Esophagus muscularis mucosa (tissue), 4 donors: Measurements from ENCODE around the gene ADRB2. TPM values are rescaled to one million over a fixed set of nuclear protein-coding genes. Genes with fewer than 3 reads are reported as not detected.

Source experiments
- DNase-seq: peaks from one replicate; pipeline ENCODE4 v3.0.0-alpha.2; 2017; ENCODE audit errors: extremely low spot score
- H3K27ac ChIP-seq, 4 donors: fragments of 200-600 bp; sonication (generic); replicated peaks in 1 of 4; 1 replicate in 3 of 4; 2 replicates in 1 of 4; pipeline ENCODE4 v1.5.1; 2016 to 2019; ENCODE audit warnings: mild to moderate bottlenecking in 1 of 4
- H3K27me3 ChIP-seq, 4 donors: fragments of 200-600 bp; sonication (generic); one replicate each; pipeline versions ENCODE4 v1.5.1 to v1.6.0; 2016 to 2019
- H3K36me3 ChIP-seq, 4 donors: fragments of 200-600 bp; sonication (generic); one replicate each; pipeline ENCODE4 v1.5.1; 2016 to 2019
- H3K4me1 ChIP-seq, 4 donors: fragments of 200-600 bp; sonication (generic); one replicate each; pipeline ENCODE4 v1.5.1; 2016 to 2019
- H3K4me3 ChIP-seq, 4 donors: fragments of 200-600 bp; sonication (generic); 1 replicate in 2 of 4; 2 replicates in 2 of 4; pipeline ENCODE4 v1.5.1; 2016 to 2019; ENCODE audit warnings: mild to moderate bottlenecking in 4 of 4, moderate library complexity in 1 of 4
- H3K9me3 ChIP-seq, 4 donors: fragments of 200-600 bp; sonication (generic); 1 replicate in 3 of 4; 2 replicates in 1 of 4; pipeline ENCODE4 v1.5.1; 2016 to 2019
- EP300 ChIP-seq: sonication (generic); formaldehyde crosslinking; IDR thresholded peaks from one replicate; pipeline ENCODE4 v1.6.1; 2017; ENCODE audit warnings: antibody characterized with exemption
- POLR2A ChIP-seq: fragments of 450-650 bp; IDR thresholded peaks from one replicate; pipeline ENCODE4 v1.6.1; 2017; ENCODE audit warnings: antibody characterized with exemption, moderate library complexity, mild to moderate bottlenecking, low read depth
- POLR2AphosphoS5 ChIP-seq, 2 donors: sonication (generic); formaldehyde crosslinking; IDR thresholded peaks; one replicate each; pipeline ENCODE4 v1.6.1; 2017; ENCODE audit warnings: antibody characterized with exemption in 2 of 2
- WGBS: methylation state at CpG from one replicate; pipeline ENCODE4 v1.1.5; 2018; 5-methylcytosine and 5-hydroxymethylcytosine counted together
- intact Hi-C: fragments of 100-400 bp; cut with DNase I; formaldehyde crosslinking; loops from one replicate; pipeline ENCODE4 v1.15.1; 2023
- total RNA-seq, 4 donors: library from RNA; depleted of rRNA; stranded (reverse); fragments of >200 nt; gene quantifications; one replicate each; pipeline versions ENCODE4 v1.1.0 to v1.2.1, GENCODE V29; 2016
- TF ChIP-seq, protein P1 (sequence below), 3 experiments: fragments of 200-600 bp in 2 of 3; fragments of 450-650 bp in 1 of 3; sonication (generic) in 2 of 3; IDR thresholded peaks; one replicate each; pipeline ENCODE4 v1.5.1; 2017 to 2019; ENCODE audit warnings: antibody characterized with exemption in 3 of 3, mild to moderate bottlenecking in 2 of 3, moderate library complexity in 1 of 3

The ADRB2 gene
- total RNA-seq, 4 donors from 2014 or later, result 4.2 to 6.1 (median 4.9) TPM

DNA sequence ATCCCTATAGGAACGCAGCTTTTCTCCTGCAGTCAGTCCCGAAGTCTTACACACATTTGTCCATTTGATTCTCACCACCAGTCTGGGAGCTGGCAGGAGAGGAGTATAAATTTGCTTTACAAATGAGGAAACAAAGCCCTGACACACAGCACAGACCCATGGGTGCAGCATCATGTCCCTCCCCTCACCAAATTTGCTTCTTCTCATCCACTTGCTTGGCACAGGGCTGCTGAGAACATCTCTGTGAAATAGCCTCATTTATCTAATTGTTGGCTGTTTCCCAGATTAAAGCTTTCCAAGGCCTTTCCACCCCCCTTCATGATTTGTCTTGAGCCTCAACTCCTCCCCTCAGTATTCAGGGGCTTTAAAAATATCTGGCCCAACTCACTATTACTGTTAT lies 11.3 kb upstream of the ADRB2 start:
- TF ChIP-seq POLR2A, result no peak
- TF ChIP-seq EP300, result no peak
- TF ChIP-seq POLR2AphosphoS5 (IDR thresholded peaks at IDR 0.05), result no peak
- TF ChIP-seq, protein P1, sequence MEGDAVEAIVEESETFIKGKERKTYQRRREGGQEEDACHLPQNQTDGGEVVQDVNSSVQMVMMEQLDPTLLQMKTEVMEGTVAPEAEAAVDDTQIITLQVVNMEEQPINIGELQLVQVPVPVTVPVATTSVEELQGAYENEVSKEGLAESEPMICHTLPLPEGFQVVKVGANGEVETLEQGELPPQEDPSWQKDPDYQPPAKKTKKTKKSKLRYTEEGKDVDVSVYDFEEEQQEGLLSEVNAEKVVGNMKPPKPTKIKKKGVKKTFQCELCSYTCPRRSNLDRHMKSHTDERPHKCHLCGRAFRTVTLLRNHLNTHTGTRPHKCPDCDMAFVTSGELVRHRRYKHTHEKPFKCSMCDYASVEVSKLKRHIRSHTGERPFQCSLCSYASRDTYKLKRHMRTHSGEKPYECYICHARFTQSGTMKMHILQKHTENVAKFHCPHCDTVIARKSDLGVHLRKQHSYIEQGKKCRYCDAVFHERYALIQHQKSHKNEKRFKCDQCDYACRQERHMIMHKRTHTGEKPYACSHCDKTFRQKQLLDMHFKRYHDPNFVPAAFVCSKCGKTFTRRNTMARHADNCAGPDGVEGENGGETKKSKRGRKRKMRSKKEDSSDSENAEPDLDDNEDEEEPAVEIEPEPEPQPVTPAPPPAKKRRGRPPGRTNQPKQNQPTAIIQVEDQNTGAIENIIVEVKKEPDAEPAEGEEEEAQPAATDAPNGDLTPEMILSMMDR (IDR thresholded peaks at IDR 0.05), result no peak
- Histone ChIP-seq H3K27ac (no peak overlapping the region), H3K27me3 (no peaks in the 10 kb centered on the region), H3K4me3 (no peak overlapping the region), H3K4me1 (peaks cover 0 to 5% (median 2%) of the 10 kb centered on the region in 4 donors), H3K9me3 (no peaks in the 10 kb centered on the region), H3K36me3 (no peaks in the 10 kb centered on the region)
- DNase-seq, result no peak
- 28% methylated on average over 2 of the region's 2 CpGs for WGBS
- intact Hi-C loops, result no loop called here

DNA sequence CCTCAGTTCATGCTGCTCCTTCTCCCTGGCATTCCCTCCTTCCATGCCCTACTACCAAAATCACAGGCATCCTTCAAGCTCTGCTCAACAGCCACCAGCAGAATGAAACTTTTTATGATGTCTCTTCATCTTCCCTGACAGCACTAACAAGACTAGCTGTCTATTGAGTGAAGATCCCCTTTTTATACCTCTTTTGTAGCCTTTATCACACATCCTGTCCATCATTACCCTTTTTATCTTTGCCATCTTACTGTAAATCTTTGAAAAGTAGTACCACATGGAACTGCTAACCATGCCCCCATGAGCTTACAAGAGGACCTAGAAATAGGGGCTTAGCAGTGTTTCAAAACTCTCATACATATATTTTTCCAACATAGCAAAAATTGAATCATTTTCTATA lies 10.8 kb upstream of the ADRB2 start:
- peaks cover 0 to 5% (median 2%) of the 10 kb centered on the region in 4 donors for H3K4me1 ChIP-seq
- no peaks in the 10 kb centered on the region for H3K27me3 ChIP-seq
- DNase-seq, result peak; percentile 50
- no peaks in the 10 kb centered on the region for H3K9me3 ChIP-seq
- TF ChIP-seq POLR2AphosphoS5 (IDR thresholded peaks at IDR 0.05) (no peak), EP300 (no peak), POLR2A (no peak)
- TF ChIP-seq, protein P1 (IDR thresholded peaks at IDR 0.05), result no peak
- H3K27ac ChIP-seq, result no peak overlapping the region
- H3K4me3 ChIP-seq, result no peak overlapping the region
- no peaks in the 10 kb centered on the region for H3K36me3 ChIP-seq
- intact Hi-C loops, result no loop called here

DNA sequence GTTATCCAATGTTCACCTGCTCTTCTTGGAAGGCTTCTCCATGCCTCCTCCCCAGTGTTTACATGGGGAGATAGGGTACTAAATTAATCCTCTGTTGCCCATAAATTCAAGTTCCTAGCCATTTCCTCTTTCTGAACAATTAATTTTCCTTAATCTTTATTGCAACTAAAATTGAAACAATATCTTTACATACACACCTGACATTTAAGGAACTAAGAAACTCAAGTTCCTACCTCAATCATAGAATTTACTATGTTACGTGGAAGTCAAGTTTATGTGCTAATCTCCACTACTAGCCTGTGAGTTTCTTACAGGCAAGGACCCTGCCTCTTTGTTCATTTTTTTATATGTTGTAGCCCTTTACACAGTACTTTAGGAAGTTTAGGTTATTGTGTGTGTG lies 10.1 kb upstream of the ADRB2 start:
- no peak for TF ChIP-seq EP300
- TF ChIP-seq POLR2A, result no peak
- no peak for TF ChIP-seq POLR2AphosphoS5 (IDR thresholded peaks at IDR 0.05)
- TF ChIP-seq, protein P1 (IDR thresholded peaks at IDR 0.05), result no peak
- Histone ChIP-seq H3K4me3 (no peak overlapping the region), H3K27ac (no peak overlapping the region), H3K4me1 (peaks cover 0 to 5% (median 2%) of the 10 kb centered on the region in 4 donors), H3K27me3 (no peaks in the 10 kb centered on the region), H3K9me3 (no peaks in the 10 kb centered on the region), H3K36me3 (no peaks in the 10 kb centered on the region)
- 79% methylated on average over 1 of the region's 1 CpG for WGBS
- no peak for DNase-seq
- intact Hi-C loops, result no loop called here

DNA sequence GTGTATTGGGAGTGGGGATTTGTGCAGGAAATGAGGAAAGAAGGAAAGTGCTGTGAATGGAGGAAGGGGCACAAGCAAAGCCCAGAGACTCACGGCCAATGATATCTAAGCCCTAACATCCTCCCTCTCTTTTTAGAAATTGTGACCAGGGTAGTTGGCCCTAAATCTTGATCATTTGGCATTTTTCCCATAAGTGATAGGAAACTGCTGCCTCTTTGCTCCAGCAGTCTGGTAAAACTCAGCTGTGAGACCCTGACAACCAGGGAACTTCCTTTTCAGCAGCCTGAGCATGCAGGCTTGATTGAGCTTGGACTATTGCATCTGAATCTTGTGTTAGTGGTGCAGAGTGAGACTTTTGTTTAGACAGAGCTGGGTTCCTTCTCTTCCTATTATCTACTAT lies 9.6 kb upstream of the ADRB2 start:
- Histone ChIP-seq H3K36me3 (no peaks in the 10 kb centered on the region), H3K9me3 (no peaks in the 10 kb centered on the region), H3K27me3 (no peaks in the 10 kb centered on the region), H3K27ac (no peak overlapping the region), H3K4me3 (no peak overlapping the region), H3K4me1 (peaks cover 0 to 5% (median 2%) of the 10 kb centered on the region in 4 donors)
- WGBS, result 67% methylated on average over 1 of the region's 1 CpG
- TF ChIP-seq POLR2A (no peak), EP300 (no peak), POLR2AphosphoS5 (IDR thresholded peaks at IDR 0.05) (no peak)
- TF ChIP-seq, protein P1 (IDR thresholded peaks at IDR 0.05), result no peak
- intact Hi-C loops, result no loop called here
- DNase-seq, result no peak

DNA sequence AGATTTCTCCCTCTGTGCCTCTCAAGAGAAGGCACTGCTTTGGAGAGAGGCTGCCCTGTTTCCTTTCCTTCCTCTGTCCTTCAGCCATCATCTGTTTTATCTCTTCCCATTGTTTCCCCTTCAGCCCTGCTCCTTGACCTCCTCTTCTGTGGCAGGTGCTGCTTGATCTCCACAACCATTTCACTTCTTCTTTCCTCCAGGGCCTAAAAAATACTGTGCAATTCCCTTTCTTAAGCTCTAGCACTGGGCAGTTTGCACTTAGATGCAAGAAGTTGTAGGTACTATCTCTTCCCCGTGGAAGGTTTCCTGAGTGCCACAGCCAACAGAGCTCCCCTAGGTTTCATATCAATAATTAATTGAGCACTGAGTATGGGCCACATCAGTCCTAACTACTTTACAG lies 8.8 kb upstream of the ADRB2 start:
- Histone ChIP-seq H3K27ac (no peak overlapping the region), H3K9me3 (no peaks in the 10 kb centered on the region), H3K4me3 (no peak overlapping the region), H3K36me3 (no peaks in the 10 kb centered on the region), H3K4me1 (peaks cover 0 to 5% (median 2%) of the 10 kb centered on the region in 4 donors), H3K27me3 (no peaks in the 10 kb centered on the region)
- 91% methylated on average over 1 of the region's 1 CpG for WGBS
- no peak for TF ChIP-seq POLR2AphosphoS5 (IDR thresholded peaks at IDR 0.05)
- no peak for TF ChIP-seq POLR2A
- TF ChIP-seq, protein P1 (IDR thresholded peaks at IDR 0.05), result no peak
- TF ChIP-seq EP300, result no peak
- DNase-seq, result no peak
- intact Hi-C loops, result no loop called here
